22Rv1 (cell line): ENCODE measurements around the gene EHBP1.

Source experiments
- ZFX ChIP-seq: fragments of 450-650 bp; IDR thresholded peaks from 2 replicates; pipeline ENCODE4 v1.6.1; 2017; ENCODE audit warnings: antibody characterized with exemption, borderline replicate concordance
- TF ChIP-seq, protein P1 (sequence below): fragments of 450-650 bp; IDR thresholded peaks from 2 replicates; pipeline ENCODE4 v1.5.1; 2017; ENCODE audit warnings: mild to moderate bottlenecking

DNA sequence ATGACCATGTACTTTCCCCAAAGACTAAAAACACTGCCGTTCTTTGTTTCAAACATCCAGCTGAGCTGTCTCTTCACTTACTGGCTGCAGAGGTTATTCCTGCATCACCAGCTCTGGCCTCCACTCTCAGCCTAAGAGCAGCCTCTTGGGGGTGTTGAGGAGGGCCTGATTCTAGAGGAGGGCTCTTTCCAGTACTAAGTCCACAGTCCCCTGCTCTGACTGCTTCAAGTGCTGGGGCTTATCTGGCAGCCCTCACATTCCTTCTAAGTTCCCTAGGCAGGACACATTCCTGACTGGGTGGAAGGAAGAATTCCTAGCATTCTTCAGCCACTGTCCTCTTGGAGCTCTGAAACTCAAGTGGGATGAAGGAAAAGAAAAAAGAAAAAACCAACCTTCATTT lies 32.9 kb upstream of the EHBP1 start:
- TF ChIP-seq, protein P1, sequence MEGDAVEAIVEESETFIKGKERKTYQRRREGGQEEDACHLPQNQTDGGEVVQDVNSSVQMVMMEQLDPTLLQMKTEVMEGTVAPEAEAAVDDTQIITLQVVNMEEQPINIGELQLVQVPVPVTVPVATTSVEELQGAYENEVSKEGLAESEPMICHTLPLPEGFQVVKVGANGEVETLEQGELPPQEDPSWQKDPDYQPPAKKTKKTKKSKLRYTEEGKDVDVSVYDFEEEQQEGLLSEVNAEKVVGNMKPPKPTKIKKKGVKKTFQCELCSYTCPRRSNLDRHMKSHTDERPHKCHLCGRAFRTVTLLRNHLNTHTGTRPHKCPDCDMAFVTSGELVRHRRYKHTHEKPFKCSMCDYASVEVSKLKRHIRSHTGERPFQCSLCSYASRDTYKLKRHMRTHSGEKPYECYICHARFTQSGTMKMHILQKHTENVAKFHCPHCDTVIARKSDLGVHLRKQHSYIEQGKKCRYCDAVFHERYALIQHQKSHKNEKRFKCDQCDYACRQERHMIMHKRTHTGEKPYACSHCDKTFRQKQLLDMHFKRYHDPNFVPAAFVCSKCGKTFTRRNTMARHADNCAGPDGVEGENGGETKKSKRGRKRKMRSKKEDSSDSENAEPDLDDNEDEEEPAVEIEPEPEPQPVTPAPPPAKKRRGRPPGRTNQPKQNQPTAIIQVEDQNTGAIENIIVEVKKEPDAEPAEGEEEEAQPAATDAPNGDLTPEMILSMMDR, result no peak
- no peak for TF ChIP-seq ZFX
